Measurements from ENCODE around the gene EFNA3. TPM values are rescaled to one million over a fixed set of nuclear protein-coding genes. Genes with fewer than 3 reads are reported as not detected.

EFNA3 gene
- total RNA-seq (2014; rRNA removed) = 16.2 and 23.5 TPM in 2 replicates
- percentile 47 among the genes with signal in this experiment for Bru-seq, nascent RNA
- percentile 82 among the genes with signal in this experiment for BruChase-seq, experiment 1, labeled RNA remaining after a 6-hour chase
- percentile 66 among the genes with signal in this experiment for BruChase-seq, experiment 2, labeled RNA remaining after a 2-hour chase
- long read RNA-seq, partial matches to known transcripts = 10 of 19 reads
- long read RNA-seq, other reads (novel, unspliced or antisense) = 1 of 19 reads

DNA sequence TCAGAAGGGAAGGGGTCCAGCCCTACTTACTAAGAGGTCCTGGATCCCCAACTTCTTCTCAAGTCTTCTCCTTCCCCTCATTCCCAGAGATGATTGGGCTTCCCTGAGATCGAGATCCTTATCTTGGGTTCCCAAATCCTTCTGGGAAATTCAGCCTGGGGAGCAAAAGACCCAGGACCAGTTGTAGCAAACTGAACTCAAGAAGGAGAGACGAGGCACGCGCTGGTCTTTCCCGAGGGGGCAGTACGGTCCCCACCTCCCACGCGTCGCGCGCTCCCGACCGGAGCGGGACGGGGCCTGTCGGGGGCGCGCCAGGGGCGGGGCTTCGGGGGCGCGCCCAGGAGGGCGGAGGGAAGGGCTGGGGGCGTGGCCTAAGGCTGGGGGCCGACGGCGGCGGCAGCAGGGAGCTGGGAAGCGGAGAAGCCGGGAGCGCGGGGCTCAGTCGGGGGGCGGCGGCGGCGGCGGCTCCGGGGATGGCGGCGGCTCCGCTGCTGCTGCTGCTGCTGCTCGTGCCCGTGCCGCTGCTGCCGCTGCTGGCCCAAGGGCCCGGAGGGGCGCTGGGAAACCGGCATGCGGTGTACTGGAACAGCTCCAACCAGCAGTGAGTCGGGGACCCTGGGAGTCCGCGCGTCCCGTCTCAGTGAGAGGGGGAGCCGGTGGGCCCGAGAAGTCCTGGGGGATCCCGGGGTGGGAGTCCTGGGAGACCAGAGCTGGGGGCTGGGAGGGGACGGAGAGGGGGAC lies at the start of gene EFNA3:
TSS of gene EFNA3 (plus strand) at position 369 of the 741 bp plus-strand sequence. CDS start at position 474, 105 bp downstream.
- ATAC-seq (peak; percentile 35), DNase-seq (peak; percentile 81)
- intact Hi-C loops (cut with micrococcal nuclease) = no loop called here
- H3K9ac ChIP-seq (ENCODE audit: low read length) = no peak within 1 kb of the TSS
- H3K4me1 ChIP-seq (ENCODE audit: insufficient read depth, low read length) = peaks cover 57% of the 10 kb centered on the region
- no peaks in the 10 kb centered on the region for H3F3A ChIP-seq (ENCODE audit: low read length, unreplicated experiment)
- ChIA-PET CTCF (interaction anchor here (0.6 to 1.0 kb wide), 3 partner anchors 17 to 34 kb away, joined by 3 to 4 read pairs (median 3); no protein-coding TSS in a partner anchor), POLR2A (ENCODE audit: unreplicated experiment) (no interaction called here)
- H3K4me3 ChIP-seq (ENCODE audit: low read length) = peak within 1 kb of the TSS; percentile 71
- no peak for TF ChIP-seq EZH2phosphoT487 (IDR thresholded peaks at IDR 0.05; ENCODE audit: borderline replicate concordance, low read length)
- no peak for TF ChIP-seq EZH2 (IDR thresholded peaks at IDR 0.05; ENCODE audit: low read length, unreplicated experiment)
- no peak for TF ChIP-seq CTCF (conservative IDR thresholded peaks at IDR 0.05; ENCODE audit: low read depth, low read length)
- no peaks in the 10 kb centered on the region for H4K20me1 ChIP-seq (ENCODE audit: low read length)
- H3K79me2 ChIP-seq (ENCODE audit: low read length) = no peaks in the 10 kb centered on the region
- H3K36me3 ChIP-seq (ENCODE audit: low read depth, low read length) = no peaks in the 10 kb centered on the region
- BruUV-seq (replicated peaks) = no TSS peak
- H3K9me2 ChIP-seq (replicated peaks; ENCODE audit: low read length) = no peaks in the 10 kb centered on the region
- H3K4me2 ChIP-seq (ENCODE audit: low read length) = peak within 1 kb of the TSS; percentile 80
- peaks cover 44% of the 10 kb centered on the region for H3K27me3 ChIP-seq (ENCODE audit: low read length)
- H3K27ac ChIP-seq (ENCODE audit: low read length) = no peak within 1 kb of the TSS
- H3K9me3 ChIP-seq (ENCODE audit: low read length) = no peaks in the 10 kb centered on the region
- peak within 1 kb of the TSS; percentile 80 for H2AFZ ChIP-seq (ENCODE audit: low read length)

GRCh38 chr1:155029513-155030242 lies 49.0 kb upstream of the EFNA3 start:
- H3F3A ChIP-seq (ENCODE audit: low read length, unreplicated experiment) = no peaks in the 10 kb centered on the region
- H3K4me3 ChIP-seq (ENCODE audit: low read length) = no peak overlapping the region
- peaks cover 7% of the 10 kb centered on the region for H3K4me1 ChIP-seq (ENCODE audit: insufficient read depth, low read length)
- H3K27ac ChIP-seq (ENCODE audit: low read length) = no peak overlapping the region
- ChIA-PET POLR2A (ENCODE audit: unreplicated experiment) (no interaction called here), CTCF (no interaction called here)
- H3K27me3 ChIP-seq (ENCODE audit: low read length) = no peaks in the 10 kb centered on the region
- intact Hi-C loops (cut with micrococcal nuclease) = no loop called here
- H3K4me2 ChIP-seq (ENCODE audit: low read length) = no peak overlapping the region
- H3K9ac ChIP-seq (ENCODE audit: low read length) = no peak overlapping the region
- ATAC-seq = no peak
- TF ChIP-seq CTCF (conservative IDR thresholded peaks at IDR 0.05; ENCODE audit: low read depth, low read length) (no peak), EZH2phosphoT487 (IDR thresholded peaks at IDR 0.05; ENCODE audit: borderline replicate concordance, low read length) (no peak), EZH2 (IDR thresholded peaks at IDR 0.05; ENCODE audit: low read length, unreplicated experiment) (no peak)
- H4K20me1 ChIP-seq (ENCODE audit: low read length) = no peaks in the 10 kb centered on the region
- H3K9me3 ChIP-seq (ENCODE audit: low read length) = no peaks in the 10 kb centered on the region
- no peaks in the 10 kb centered on the region for H3K9me2 ChIP-seq (replicated peaks; ENCODE audit: low read length)
- no peaks in the 10 kb centered on the region for H3K79me2 ChIP-seq (ENCODE audit: low read length)
- DNase-seq = no peak
- no TSS peak for BruUV-seq (replicated peaks)
- no peak overlapping the region for H2AFZ ChIP-seq (ENCODE audit: low read length)
- no peaks in the 10 kb centered on the region for H3K36me3 ChIP-seq (ENCODE audit: low read depth, low read length)

Measured in PC-3 (cell line).